COR-L47 (cell line): ENCODE results near the gene EPHB2.
A peak's percentile ranks its signal among the peaks of the same experiment; 100 is the strongest.

Experiments
- DNase-seq: peaks from one replicate; lab custom pipeline; 2025; lab: John Stamatoyannopoulos, UW

EPHB2 gene

GRCh38 chr1:22780696-22781095 is 70.1 kb downstream of the EPHB2 start:
- no peak for DNase-seq

- no peak for DNase-seq
These were observed 70.8 kb downstream of the EPHB2 start for GRCh38 chr1:22781483-22781882.

GRCh38 chr1:22782406-22782805 is 71.8 kb downstream of the EPHB2 start:
- DNase-seq = no peak

GRCh38 chr1:22784317-22784716 is 73.7 kb downstream of the EPHB2 start:
- no peak for DNase-seq

GRCh38 chr1:22784737-22785136 is 74.1 kb downstream of the EPHB2 start:
- DNase-seq = no peak

GRCh38 chr1:22786101-22786500 is 75.5 kb downstream of the EPHB2 start:
- DNase-seq = no peak

GRCh38 chr1:22786719-22787489 is 76.3 kb downstream of the EPHB2 start:
- no peak for DNase-seq

GRCh38 chr1:22787636-22788035 is 77.0 kb downstream of the EPHB2 start:
- no peak for DNase-seq

GRCh38 chr1:22788254-22788661 is 77.6 kb downstream of the EPHB2 start:
- DNase-seq = no peak

- peak; percentile 81 for DNase-seq
These were observed 78.8 kb downstream of the EPHB2 start for GRCh38 chr1:22789356-22789994.

- peak; percentile 76 for DNase-seq
These were observed 79.8 kb downstream of the EPHB2 start for GRCh38 chr1:22790232-22791008.

GRCh38 chr1:22791831-22792347 is 81.2 kb downstream of the EPHB2 start:
- no peak for DNase-seq

GRCh38 chr1:22792396-22793160 is 81.9 kb downstream of the EPHB2 start:
- DNase-seq = no peak

- no peak for DNase-seq
These were observed 83.0 kb downstream of the EPHB2 start for GRCh38 chr1:22793647-22794046.

- no peak for DNase-seq
These were observed 84.2 kb downstream of the EPHB2 start for GRCh38 chr1:22794647-22795365.

- no peak for DNase-seq
These were observed 84.7 kb downstream of the EPHB2 start for GRCh38 chr1:22795366-22795714.

GRCh38 chr1:22796642-22797041 is 86.0 kb downstream of the EPHB2 start:
- DNase-seq = no peak

GRCh38 chr1:22798083-22798482 is 87.4 kb downstream of the EPHB2 start:
- DNase-seq = no peak

GRCh38 chr1:22799971-22800370 is 89.3 kb downstream of the EPHB2 start:
- no peak for DNase-seq

GRCh38 chr1:22800629-22801028 is 90.0 kb downstream of the EPHB2 start:
- DNase-seq = no peak

GRCh38 chr1:22801347-22801746 is 90.7 kb downstream of the EPHB2 start:
- DNase-seq = no peak
